Activated T-helper 1 cell treated with anti-CD3 and anti-CD28 coated beads, Interleukin-12 subunit alpha, Interleukin-12 subunit beta, Interleukin-2, Interleukin-4 antibody, amounts not matched to agents 30 ng/mL and 10 ng/mL and 1 ng/mL, durations not matched to agents 14 hours and 24 hours and 36 hours (primary cell): Measurements from ENCODE around the gene POU6F2. TPM values are rescaled to one million over a fixed set of nuclear protein-coding genes. Genes with fewer than 3 reads are reported as not detected.

Source experiments
- DNase-seq: peaks from one replicate; pipeline ENCODE4 v3.0.0; 2021; ENCODE audit warnings: low spot score
- H3K27ac Mint-ChIP-seq: one replicate; pipeline ENCODE4 v1.8.0; 2021; ENCODE audit warnings: mild to moderate bottlenecking, mixed read lengths
- H3K27me3 Mint-ChIP-seq: one replicate; pipeline ENCODE4 v1.8.0; 2022; ENCODE audit warnings: mild to moderate bottlenecking, moderate library complexity, mixed read lengths; ENCODE audit not compliant: insufficient read depth
- H3K36me3 Mint-ChIP-seq: one replicate; pipeline ENCODE4 v1.8.0; 2021; ENCODE audit warnings: low read depth, mixed read lengths
- H3K4me1 Mint-ChIP-seq: one replicate; pipeline ENCODE4 v1.8.0; 2021; ENCODE audit warnings: low read depth, mixed read lengths
- H3K4me3 Mint-ChIP-seq: one replicate; pipeline ENCODE4 v1.8.0; 2021; ENCODE audit warnings: mild to moderate bottlenecking, moderate library complexity, mixed read lengths
- H3K9me3 Mint-ChIP-seq: one replicate; pipeline ENCODE4 v1.8.0; 2021; ENCODE audit warnings: mixed read lengths
- intact Hi-C: fragments of 100-400 bp; cut with micrococcal nuclease; formaldehyde crosslinking; loops from one replicate; pipeline ENCODE4 v1.15.1; 2024
- total RNA-seq: library from RNA; stranded (reverse); gene quantifications from 2 replicates; pipeline ENCODE4 v1.2.3, GENCODE V29; 2022

POU6F2 gene
- total RNA-seq, 1 donor from 2014 or later, result not detected

DNA sequence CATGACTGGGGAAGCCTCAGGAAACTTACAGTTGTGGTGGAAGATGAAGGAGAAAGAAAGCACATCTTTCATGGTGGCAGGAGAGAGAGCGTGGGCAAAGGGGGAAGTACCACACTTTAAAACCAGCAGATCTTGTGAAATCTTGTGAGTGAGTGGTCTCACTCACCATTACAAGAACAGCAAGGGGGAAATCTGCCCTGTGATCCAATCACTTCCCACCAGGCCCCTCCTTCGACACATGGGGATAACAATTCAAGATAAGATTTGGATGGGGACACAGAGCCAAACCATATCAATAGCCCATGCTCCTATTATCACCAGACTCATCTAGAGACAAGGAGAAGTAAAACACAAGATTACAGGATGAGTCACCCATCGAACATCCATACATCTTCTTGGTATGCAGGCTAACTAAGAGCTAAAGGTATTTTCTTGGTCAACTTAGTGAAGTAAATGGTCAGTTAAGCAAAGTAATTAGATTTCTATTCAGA, 533.2 kb downstream of the POU6F2 start:
- Mint-ChIP-seq H3K4me1 (peaks cover 11% of the 10 kb centered on the region), H3K27ac (no peak overlapping the region), H3K4me3 (no peak overlapping the region), H3K36me3 (peaks cover 2% of the 10 kb centered on the region), H3K27me3 (peaks cover 8% of the 10 kb centered on the region), H3K9me3 (peaks cover 3% of the 10 kb centered on the region)
- intact Hi-C loops, result loop anchor here (10.0 kb wide), 1 partner anchor 1116 kb away; no protein-coding TSS in a partner anchor
- no peak for DNase-seq

- H3K4me3 Mint-ChIP-seq, result no peak overlapping the region
- no peak overlapping the region for H3K27ac Mint-ChIP-seq
- H3K36me3 Mint-ChIP-seq, result no peaks in the 10 kb centered on the region
- no peak for DNase-seq
- intact Hi-C loops, result loop anchor here (5.0 to 10.0 kb wide), 2 partner anchors 48 to 1121 kb away; no protein-coding TSS in a partner anchor
- no peaks in the 10 kb centered on the region for H3K9me3 Mint-ChIP-seq
- peaks cover 15% of the 10 kb centered on the region for H3K27me3 Mint-ChIP-seq
- H3K4me1 Mint-ChIP-seq, result no peaks in the 10 kb centered on the region
Observed at GRCh38 chr7:39515534-39516228, 538.0 kb downstream of the POU6F2 start.

DNA sequence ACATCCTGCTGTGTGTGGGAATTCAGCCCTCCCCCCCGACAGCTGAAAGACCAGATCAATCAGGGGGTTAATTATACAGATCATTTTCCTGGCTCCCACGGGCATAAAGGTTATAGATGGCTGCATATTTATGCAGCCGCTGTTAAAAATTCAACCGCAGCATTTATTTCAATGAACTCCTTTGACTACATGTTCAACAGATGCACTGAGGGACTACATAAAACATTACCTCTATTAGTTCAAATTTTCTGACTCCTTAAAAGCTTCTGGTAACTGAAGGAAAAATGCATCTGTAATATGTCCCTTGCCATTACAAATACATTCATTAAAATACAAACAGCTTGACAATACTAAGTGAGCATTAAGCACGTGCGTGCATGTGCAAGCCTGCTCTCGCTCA, 538.8 kb downstream of the POU6F2 start:
- Mint-ChIP-seq H3K36me3 (no peaks in the 10 kb centered on the region), H3K9me3 (no peaks in the 10 kb centered on the region), H3K27me3 (peaks cover 15% of the 10 kb centered on the region), H3K4me3 (no peak overlapping the region), H3K4me1 (no peaks in the 10 kb centered on the region), H3K27ac (no peak overlapping the region)
- no peak for DNase-seq
- intact Hi-C loops, result loop anchor here (5.0 to 10.0 kb wide), 2 partner anchors 49 to 1122 kb away; no protein-coding TSS in a partner anchor

- no peak for DNase-seq
- no peak overlapping the region for H3K27ac Mint-ChIP-seq
- intact Hi-C loops, result loop anchor here (5.0 to 10.0 kb wide), 2 partner anchors 50 to 1122 kb away; no protein-coding TSS in a partner anchor
Observed at GRCh38 chr7:39517240-39517639, 539.5 kb downstream of the POU6F2 start.

More at GRCh38 chr7:39517240-39517639, 539.5 kb downstream of the POU6F2 start:
- H3K9me3 Mint-ChIP-seq, result no peaks in the 10 kb centered on the region
- H3K27me3 Mint-ChIP-seq, result peaks cover 17% of the 10 kb centered on the region
- H3K4me3 Mint-ChIP-seq, result no peak overlapping the region
- no peaks in the 10 kb centered on the region for H3K4me1 Mint-ChIP-seq
- no peaks in the 10 kb centered on the region for H3K36me3 Mint-ChIP-seq

Other genes starting within 250 kb of the POU6F2 start
- 52.9 and 56.3 TPM in 2 replicates for gene VPS41, start 68.7 kb upstream of the POU6F2 start, total RNA-seq